Lung (tissue), 12 donors: ENCODE data around the gene PARVB. TPM values are rescaled to one million over a fixed set of nuclear protein-coding genes. Genes with fewer than 3 reads are reported as not detected.

Experiments used
- ATAC-seq: fragments of 200-7000 bp; cut with Tn5 transposase; one replicate; pipeline ENCODE4 v1.9.1; 2020; ENCODE audit warnings: moderate number of reproducible peaks; ENCODE audit not compliant: insufficient read depth, low FRiP score
- DNase-seq, 3 donors: peaks; one replicate each; pipeline ENCODE4 v3.0.0-alpha.2; 2013 to 2017
- H3K27ac ChIP-seq, 2 donors: one replicate each; pipeline ENCODE4 v1.5.1; 2013; ENCODE audit warnings: mild to moderate bottlenecking in 2 of 2, moderate library complexity in 2 of 2, control low read depth in 1 of 2, inconsistent platforms in 1 of 2, low read depth in 1 of 2, low read length in 1 of 2
- H3K27me3 ChIP-seq, 3 donors: one replicate each; pipeline ENCODE4 v1.5.1; 2013; ENCODE audit warnings: low read length in 2 of 3; ENCODE audit not compliant: control insufficient read depth in 3 of 3, insufficient read depth in 3 of 3
- H3K36me3 ChIP-seq, 4 donors: one replicate each; pipeline ENCODE4 v1.5.1; 2013; ENCODE audit warnings: low read length in 4 of 4, mild to moderate bottlenecking in 1 of 4, moderate library complexity in 1 of 4; ENCODE audit not compliant: control insufficient read depth in 4 of 4, insufficient read depth in 4 of 4
- H3K4me1 ChIP-seq, 5 donors: one replicate each; pipeline ENCODE4 v1.5.1; 2013; ENCODE audit warnings: low read length in 5 of 5, mild to moderate bottlenecking in 2 of 5, moderate library complexity in 1 of 5; ENCODE audit not compliant: control insufficient read depth in 5 of 5, insufficient read depth in 5 of 5
- H3K4me3 ChIP-seq: one replicate; pipeline ENCODE4 v1.5.1; 2013; ENCODE audit warnings: mild to moderate bottlenecking, control low read depth, moderate library complexity
- H3K9ac ChIP-seq, 2 donors: one replicate each; pipeline ENCODE4 v1.5.1; 2013; ENCODE audit warnings: low read length in 2 of 2, control low read depth in 1 of 2; ENCODE audit not compliant: insufficient read depth in 1 of 2
- H3K9me3 ChIP-seq, 4 donors: one replicate each; pipeline ENCODE4 v1.5.1; 2013; ENCODE audit warnings: low read length in 3 of 4, mild to moderate bottlenecking in 1 of 4, moderate library complexity in 1 of 4; ENCODE audit not compliant: control insufficient read depth in 4 of 4, insufficient read depth in 3 of 4
- WGBS, 2 donors: extraction: QIAGEN DNeasy Blood & Tissue Kit; methylation state at CpG; one replicate each; pipeline ENCODE4 v1.1.7; 2013; 5-methylcytosine and 5-hydroxymethylcytosine counted together
- polyA plus RNA-seq, 2 donors: library from polyadenylated mRNA; stranded (reverse); fragments of 200-250 nt; gene quantifications; one replicate each; pipeline ENCODE4 v1.2.1, GENCODE V29; 2013
- total RNA-seq, 2 donors: library from RNA; depleted of rRNA in 1 of 2; stranded (reverse); fragments of >200 nt in 1 of 2; gene quantifications; one replicate each; pipeline ENCODE4 v1.2.1, GENCODE V29; 2014 to 2021
- TF ChIP-seq, protein P1 (sequence below): IDR thresholded peaks from 2 replicates; pipeline ENCODE4 v1.5.1; 2012; ENCODE audit warnings: mild to moderate bottlenecking; ENCODE audit errors: control extremely low read depth, extremely low read depth
- donor health status: control.
- donor health status: control.
- donor health status: Bipolar disorder and iron deficiency.
- donor health status: healthy.
- donor health status: DM: yes; HTN: yes; CAD: no.

The PARVB gene
- total and polyA plus RNA-seq, 4 donors, result 16.9 to 64.2 (median 49.7) TPM

DNA sequence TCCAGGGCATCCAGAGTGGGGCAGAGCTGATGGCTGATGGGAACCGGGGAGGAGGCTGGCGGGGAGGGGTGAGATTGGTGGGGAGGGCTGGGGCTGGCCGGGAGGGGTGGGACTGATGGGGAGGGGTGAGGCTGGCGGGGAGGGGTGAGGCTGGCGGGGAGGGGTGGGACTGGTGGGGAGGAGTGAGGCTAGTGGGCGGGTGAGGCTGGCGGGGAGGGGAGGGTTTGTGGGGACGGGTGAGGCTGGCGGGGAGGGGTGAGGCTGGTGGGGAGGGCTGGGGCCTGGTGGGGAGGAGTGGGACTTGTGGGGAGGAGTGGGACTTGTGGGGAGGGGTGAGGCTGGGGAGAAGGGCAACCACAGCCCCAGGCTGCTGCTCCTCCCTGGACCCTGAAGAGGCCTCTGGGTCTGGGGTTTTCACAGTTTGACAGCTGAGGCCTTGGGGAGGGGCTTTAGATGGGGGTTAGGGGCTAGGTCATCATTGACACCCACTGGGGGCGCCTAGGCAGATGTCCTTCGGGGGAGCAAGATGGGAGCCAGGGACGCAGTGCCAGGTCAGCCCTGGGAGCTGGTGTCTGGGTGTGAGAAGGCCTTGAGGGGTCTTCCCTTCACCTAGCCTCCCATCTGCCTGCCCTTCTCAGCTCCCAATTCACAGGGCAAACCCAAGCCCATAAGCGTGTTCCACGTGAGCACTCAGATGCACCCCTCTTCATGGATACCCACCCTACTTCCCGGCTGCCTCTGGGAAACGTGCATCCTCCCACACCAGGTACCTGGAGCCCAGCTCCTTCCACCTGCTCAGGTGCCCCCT is 183.3 kb downstream of the PARVB start:
- Histone ChIP-seq H3K4me3 (no peak overlapping the region), H3K27ac (no peak overlapping the region), H3K9me3 (peaks cover 0 to 7% (median 0%) of the 10 kb centered on the region in 4 donors), H3K4me1 (peaks cover 0 to 18% (median 0%) of the 10 kb centered on the region in 5 donors), H3K9ac (no peak overlapping the region), H3K27me3 (peaks cover 0 to 3% (median 0%) of the 10 kb centered on the region in 3 donors), H3K36me3 (no peaks in the 10 kb centered on the region)
- WGBS, 2 donors, result 78% methylated on average over 15 to 16 of the region's 16 CpGs
- no peak for ATAC-seq
- TF ChIP-seq, protein P1, sequence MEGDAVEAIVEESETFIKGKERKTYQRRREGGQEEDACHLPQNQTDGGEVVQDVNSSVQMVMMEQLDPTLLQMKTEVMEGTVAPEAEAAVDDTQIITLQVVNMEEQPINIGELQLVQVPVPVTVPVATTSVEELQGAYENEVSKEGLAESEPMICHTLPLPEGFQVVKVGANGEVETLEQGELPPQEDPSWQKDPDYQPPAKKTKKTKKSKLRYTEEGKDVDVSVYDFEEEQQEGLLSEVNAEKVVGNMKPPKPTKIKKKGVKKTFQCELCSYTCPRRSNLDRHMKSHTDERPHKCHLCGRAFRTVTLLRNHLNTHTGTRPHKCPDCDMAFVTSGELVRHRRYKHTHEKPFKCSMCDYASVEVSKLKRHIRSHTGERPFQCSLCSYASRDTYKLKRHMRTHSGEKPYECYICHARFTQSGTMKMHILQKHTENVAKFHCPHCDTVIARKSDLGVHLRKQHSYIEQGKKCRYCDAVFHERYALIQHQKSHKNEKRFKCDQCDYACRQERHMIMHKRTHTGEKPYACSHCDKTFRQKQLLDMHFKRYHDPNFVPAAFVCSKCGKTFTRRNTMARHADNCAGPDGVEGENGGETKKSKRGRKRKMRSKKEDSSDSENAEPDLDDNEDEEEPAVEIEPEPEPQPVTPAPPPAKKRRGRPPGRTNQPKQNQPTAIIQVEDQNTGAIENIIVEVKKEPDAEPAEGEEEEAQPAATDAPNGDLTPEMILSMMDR, result no peak
- no peak for DNase-seq

GRCh38 chr22:44207981-44208317 is 183.8 kb downstream of the PARVB start:
- no peak overlapping the region for H3K9ac ChIP-seq
- peaks cover 0 to 3% (median 0%) of the 10 kb centered on the region in 3 donors for H3K27me3 ChIP-seq
- no peaks in the 10 kb centered on the region for H3K36me3 ChIP-seq
- WGBS, 2 donors, result 86 to 90% methylated on average over 4 of the region's 4 CpGs
- TF ChIP-seq, protein P1, result no peak
- no peak overlapping the region for H3K27ac ChIP-seq
- H3K4me1 ChIP-seq, result peaks cover 0 to 16% (median 0%) of the 10 kb centered on the region in 5 donors
- ATAC-seq, result no peak
- DNase-seq, result no peak
- H3K9me3 ChIP-seq, result peaks cover 0 to 7% (median 0%) of the 10 kb centered on the region in 4 donors
- H3K4me3 ChIP-seq, result no peak overlapping the region

- Histone ChIP-seq H3K9me3 (peaks cover 0 to 7% (median 1%) of the 10 kb centered on the region in 4 donors), H3K4me1 (peaks cover 0 to 16% (median 0%) of the 10 kb centered on the region in 5 donors), H3K27ac (no peak overlapping the region), H3K4me3 (no peak overlapping the region), H3K27me3 (peaks cover 0 to 3% (median 0%) of the 10 kb centered on the region in 3 donors), H3K9ac (no peak overlapping the region), H3K36me3 (no peaks in the 10 kb centered on the region)
- ATAC-seq (no peak), DNase-seq (no peak)
- TF ChIP-seq, protein P1, result no peak
- 87 to 92% methylated on average over 3 of the region's 3 CpGs for WGBS, 2 donors
Observed at GRCh38 chr22:44209343-44209742, 185.2 kb downstream of the PARVB start.
